GM18511 (cell line): ENCODE measurements around the gene SNX27.

Source experiments
- ATAC-seq: cut with Tn5 transposase; IDR thresholded peaks from one replicate; pipeline ENCODE4 v1.9.1; 2021; ENCODE audit warnings: mild to moderate bottlenecking, moderate library complexity; ENCODE audit not compliant: unreplicated experiment

SNX27 gene

DNA sequence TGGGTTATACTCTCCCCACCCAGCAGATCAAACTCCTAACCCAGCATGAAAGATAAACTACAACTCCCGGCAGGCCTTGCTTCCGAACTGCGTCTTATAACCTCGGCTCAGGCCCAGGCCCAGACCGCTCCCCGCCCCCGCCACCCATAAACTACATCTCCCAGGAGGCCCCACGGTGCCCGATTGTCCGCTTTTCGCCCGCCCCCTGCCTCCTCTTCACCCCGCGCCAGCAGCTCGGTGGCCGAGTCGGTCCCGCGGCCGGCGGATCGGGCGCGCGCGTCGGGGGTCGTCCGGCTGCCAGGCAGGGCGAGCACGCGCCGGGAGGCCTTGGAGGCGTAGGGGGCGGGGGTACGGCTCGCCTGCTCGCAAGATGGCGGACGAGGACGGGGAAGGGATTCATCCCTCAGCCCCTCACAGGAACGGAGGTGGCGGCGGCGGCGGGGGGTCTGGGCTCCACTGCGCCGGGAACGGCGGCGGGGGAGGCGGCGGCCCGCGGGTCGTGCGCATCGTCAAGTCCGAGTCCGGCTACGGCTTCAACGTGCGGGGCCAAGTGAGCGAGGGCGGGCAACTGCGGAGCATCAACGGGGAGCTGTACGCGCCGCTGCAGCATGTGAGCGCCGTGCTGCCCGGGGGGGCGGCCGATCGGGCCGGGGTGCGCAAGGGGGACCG lies at the start of gene SNX27:
Gene SNX27, plus strand, starts transcription at position 219 of the 669 bp plus-strand sequence. Its CDS starts 152 bp downstream, at position 371.
- ATAC-seq, result peak; percentile 95

DNA sequence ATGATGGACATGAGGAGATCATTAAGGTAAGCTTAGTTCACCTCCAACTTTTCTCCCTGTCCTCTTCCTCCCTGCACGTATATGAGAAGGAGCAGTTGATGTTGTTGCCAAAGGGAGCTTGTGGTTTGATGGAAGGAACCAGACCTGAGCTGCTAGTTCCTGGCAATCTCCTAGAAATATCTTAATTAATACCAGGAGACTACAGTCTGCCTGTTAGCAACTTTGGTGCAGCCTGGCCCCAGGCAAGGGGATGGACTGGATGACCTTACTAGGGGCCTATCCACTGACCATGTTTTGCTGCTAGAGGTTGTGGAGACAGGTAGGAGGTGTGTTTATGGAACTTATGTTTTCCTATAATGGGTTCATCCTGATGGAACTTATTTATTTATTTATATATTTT lies 49.2 kb upstream of the SNX27 start:
- ATAC-seq, result no peak

DNA sequence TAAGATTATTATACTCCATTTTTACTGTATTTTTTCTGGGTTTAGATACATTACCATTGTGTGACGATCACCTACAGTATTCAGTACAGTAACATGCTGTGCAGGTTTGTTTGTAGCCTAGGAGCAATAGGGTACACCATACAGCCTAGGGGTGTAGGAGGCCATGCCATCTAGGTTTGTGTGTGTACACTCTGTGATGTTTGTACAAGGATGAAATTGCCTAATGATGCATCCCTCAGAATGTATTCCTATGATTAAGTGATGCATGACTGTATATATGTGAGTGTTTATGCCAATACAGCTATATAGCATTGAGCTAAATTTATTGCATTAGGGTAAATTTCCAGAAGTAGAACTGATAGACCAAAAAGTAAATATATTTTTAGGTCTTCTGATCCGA lies 48.5 kb upstream of the SNX27 start:
- no peak for ATAC-seq

DNA sequence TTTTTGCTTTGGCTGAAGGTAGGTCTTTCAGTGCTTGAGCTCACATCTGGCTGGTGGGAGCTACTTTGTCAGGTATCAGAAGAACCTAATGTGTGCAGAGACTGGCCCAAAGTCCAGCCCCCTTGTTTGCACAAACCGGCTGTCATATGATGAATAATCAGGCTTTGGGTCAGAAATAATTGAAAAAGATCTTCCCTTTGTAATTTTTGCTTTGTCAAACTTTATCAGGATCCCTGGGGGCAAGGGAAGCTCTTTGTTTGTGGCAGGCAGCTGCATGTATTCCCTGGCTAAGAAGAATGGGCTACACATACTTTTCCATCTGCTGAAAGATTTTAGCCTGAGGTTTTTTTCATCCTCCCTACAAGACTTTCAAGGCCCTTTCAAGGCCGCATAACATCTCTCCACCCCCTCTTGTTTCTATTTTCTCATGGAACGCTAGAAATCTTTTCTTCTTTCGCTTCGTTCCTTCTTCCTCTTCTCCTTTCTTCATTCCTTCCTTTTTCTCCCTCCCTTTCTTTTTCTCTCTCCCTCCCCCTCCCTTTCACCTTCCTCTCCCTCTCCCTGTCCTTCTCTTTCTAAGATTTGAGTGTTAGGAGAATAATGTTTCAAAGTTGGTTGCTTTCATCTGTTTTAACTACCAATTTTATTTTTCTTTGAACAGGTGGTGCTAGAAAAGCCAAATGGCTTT lies 46.2 kb upstream of the SNX27 start:
- ATAC-seq, result no peak

DNA sequence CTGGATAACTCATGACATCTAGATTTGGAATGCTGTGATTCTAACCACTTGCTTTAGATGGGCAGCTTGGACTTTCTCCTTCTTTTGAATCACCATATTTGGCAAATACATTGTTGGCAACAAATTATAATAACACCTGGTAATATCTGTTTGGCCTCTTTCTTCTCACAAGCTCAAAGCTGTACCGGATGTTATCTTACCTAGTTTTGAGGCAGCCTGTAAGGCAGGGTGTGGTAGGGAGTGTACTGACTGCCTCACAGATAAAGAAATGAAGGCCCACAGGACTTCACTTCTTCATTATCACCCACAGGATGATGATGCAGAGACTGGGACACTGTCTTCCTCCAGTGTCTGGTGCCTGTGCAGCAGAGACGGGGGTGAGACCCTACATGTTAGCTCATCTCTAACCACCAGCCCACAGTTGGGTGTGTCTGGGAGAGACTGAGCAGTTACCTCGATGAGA lies 43.2 kb upstream of the SNX27 start:
- ATAC-seq, result no peak

DNA sequence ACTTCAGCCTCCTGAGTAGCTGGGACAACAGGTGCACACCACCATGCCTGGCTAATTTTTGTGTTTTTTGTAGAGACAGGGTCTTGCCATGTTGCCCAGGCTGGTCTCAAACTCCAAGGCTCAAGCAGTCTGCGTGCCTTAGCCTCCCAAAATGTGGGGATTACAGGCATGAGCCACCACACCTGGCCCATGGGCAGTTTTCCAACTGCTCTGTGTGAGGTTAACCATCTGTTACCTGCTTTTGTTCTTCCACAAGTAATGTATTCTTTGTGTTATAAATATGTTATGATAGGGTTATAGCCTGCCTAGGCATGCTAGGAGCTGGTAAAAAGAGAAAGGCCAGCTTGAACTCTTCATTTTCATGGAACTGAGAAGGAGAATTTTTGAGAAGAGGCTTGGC lies 41.0 kb upstream of the SNX27 start:
- ATAC-seq, result no peak

DNA sequence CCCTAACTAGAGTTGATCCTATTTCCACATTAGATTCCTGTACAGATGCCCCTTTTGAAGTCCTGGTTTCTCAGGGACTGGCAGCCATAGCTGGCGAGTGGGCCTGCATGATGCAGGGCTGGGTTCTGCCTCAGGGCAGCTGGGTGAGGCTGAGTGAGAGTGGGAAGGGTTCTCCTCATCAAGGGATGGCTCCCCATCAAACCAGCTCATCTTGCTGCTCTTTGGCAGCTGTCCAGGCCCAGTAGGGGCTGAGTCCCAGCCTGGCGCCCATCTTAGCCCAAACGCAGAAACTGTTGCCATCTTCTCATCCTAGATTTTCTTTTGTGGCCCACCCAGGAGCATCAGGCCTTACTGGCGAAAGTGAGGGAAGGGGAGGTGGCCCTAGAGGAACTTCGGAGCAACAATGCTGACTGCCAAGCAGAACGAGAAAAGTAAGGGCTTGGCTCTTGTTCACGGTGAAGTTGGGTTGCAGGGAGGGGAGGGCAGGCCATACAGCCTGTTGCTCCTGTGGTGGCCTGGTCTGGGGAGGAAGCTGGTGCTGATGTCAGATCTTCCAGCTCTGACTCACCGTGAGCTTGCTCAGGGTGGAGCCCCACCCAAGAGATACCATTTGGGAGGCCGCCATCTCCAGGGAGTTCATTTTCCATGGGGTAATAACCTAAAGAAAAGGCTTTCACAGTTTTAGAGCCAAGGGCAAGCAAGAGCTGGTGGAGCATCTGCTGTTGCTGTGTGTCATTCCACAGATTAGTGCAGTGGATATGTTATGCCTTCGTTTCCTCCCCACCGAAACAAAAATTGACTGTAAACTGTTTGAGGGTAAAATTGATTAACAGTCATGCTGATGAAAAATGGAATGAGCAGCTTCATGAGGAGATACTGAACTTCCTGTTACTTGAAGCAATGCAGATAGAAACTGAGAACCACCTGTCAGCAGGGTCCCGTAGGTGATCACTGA lies 37.0 kb upstream of the SNX27 start:
- no peak for ATAC-seq

DNA sequence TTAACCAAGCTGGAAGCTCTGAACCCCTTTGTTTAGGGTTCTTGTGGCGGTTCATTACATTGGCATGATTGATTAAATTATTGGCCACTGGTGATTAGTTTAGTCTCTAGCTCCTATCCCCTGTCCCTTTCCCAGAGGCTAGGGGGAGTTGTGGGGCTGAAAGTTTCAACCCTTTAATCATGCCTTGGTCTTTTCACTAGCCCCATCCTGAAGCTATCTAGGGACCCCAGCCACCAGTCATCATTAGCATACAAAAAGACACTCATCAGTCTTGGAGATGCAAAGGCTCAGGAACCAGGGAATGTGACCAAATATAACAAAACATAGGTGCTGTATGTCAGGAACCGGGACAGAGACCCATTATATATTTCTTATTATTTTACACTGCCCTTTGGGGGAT lies 34.7 kb upstream of the SNX27 start:
- ATAC-seq, result no peak

DNA sequence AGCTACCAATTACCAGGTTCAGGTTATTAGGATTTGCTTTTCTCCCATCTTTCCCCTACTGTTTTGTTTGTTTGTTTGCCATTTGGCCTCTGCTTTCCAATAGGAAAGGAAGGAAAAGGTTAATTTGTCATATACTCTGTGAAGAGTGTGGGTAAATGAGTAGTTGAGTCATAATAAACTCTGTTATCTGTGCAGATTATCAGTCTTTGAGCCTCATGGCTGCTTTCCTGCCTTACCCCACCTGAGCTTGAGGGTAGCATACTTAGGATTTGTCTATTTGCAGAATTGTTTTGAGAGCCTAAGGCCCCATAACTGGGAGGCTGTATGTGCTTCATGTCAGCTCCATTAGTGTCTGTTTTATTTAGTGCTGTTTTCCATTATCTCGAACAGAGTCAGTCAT lies 32.9 kb upstream of the SNX27 start:
- no peak for ATAC-seq

DNA sequence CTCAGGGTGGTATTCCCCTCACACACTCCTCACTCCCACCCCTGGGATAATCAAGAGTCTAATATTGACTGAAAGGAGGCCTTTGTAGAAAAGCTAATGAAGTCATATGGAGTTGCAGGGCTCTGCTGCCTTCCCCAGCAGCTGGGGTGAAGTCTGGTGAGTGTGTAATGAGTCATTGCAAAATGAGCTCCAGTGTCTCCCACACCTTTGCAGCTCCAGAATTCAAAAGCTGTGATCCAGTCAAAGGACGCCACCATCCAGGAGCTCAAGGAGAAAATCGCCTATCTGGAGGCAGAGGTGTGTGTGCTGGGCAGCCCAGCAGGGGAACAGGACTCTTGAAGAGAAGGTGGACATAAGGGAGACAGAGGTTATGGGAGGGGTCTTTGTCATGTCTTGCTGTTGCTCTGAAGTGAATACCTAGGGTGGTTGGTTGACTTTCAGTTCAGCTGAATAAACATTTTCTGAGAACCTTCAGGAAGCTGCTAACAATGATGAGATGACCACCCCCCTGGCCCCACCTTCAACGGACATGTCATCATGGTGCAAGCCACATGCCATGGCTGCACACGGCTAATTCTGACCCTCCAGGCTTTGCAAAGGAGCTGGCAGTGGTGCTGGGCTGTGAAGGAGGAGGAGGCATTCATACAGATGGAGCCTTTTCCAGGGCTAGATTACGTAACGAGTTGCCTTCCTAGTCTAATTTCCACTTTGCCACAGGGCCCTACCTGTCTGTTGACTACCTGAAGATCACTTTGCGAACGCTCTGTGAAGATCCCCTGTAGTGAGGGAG lies 32.2 kb upstream of the SNX27 start:
- no peak for ATAC-seq

DNA sequence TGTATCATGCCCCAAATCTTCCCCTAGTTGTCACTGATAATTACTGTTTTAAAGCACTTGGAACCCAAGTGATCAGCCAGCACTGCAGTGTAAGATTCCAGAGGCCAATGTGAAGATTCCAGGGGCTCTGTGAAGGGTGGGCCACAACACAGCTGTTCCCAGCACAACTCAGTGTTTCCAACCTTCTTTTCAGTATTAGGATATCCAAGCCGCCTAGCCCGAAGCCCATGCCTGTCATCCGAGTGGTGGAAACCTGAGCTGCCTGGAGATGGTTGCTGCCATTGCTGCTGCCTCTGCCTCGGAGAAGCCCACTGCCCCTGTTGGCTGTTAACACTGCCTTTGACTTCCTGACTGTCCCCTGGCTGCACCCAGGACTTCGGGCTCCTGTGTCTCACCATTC lies 30.4 kb upstream of the SNX27 start:
- ATAC-seq, result no peak

DNA sequence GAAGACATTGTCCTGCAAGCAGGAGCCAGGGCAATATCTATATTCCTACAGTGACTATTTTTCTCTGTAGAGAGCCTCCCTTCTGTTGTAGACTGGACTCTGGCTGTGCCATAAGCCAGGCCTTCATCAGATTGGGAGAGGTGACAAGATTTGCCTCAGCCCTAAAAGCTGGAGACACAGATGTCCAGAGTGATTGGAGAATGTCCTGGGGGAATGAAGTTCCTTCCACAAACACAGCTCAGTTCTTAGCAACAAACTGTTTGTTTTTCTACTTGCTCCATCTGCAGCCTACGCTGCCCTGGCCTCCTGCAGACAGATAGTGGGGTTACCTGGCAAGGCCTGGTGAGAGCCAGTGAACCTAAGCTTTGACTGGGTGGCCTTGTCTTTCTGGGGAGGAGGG lies 29.9 kb upstream of the SNX27 start:
- no peak for ATAC-seq

DNA sequence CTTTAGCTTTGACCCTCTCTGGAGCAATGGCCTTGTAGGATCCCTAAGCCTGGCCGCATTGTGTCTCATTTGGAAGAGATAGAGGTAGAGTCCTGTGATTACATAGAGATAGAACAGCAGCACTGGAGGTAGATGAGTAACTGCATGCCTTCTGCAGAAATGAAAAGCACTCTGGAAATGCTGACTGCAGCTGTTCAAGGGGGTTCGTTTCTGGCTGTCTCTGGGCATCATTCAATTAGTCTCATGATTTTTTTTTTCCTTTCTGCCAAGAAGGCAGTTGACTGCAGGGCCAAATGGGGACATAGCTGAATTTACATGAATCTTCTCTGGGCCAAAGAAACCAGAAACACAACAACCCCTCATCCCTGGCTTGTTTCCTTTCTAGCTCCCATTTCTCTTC lies 28.1 kb upstream of the SNX27 start:
- ATAC-seq, result no peak

DNA sequence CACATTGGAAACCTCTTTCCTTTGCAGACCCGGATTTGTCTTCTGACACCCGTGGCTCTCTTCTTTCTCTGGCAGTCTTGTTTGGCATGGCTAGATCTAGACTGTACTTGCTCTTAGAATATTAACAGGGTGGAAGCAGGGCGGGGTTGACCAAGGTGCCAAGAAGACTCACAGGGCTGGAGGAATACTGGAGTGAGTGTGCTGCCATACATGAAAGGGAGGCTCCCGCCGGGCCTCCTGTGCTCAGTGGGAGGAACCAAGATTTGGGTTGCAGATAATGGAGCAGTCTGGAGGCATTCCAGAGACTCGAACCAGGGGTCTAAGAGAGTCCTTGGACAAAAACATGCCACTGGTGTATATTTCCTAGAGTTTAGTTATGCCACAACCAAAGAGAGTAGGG lies 27.6 kb upstream of the SNX27 start:
- ATAC-seq, result no peak

DNA sequence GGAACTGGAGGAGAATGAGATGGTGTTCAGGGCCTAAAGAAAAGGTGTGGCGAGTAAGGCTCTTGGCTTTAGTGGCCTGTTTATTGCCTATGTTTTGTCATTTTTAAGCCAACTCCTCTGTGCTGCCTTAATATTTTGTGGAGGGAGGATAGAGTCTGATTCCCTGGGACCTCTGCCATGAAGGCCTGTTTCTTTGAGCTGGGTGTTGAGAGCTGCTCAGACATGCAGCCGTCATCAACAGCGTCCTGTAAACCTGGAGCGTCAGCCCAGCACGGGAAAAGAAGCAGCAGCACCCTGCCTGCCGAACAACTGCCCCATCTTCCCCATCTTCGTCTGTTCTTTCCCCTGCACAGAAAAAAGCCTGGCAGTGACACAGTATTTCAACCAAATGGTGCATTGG lies 27.1 kb upstream of the SNX27 start:
- ATAC-seq, result no peak

DNA sequence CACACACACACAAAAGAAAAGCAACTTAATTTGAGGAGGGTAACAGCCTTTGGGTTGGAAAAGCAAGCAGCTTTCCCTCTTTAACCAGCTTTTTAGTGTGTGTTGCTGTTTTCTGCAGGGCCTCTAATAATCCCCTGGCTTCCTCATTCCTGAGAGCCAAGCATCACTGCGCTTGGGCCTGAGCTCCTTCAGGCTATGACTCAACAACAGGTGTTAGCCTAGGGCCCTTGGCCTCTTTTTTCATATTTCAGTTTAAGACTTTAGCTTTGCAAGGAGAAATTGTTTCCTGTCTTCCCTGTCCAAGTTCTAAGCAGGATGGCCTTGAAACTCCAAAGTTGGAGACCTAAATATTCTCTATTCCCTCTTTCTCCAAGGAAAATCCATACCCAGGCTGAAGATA lies 26.2 kb upstream of the SNX27 start:
- ATAC-seq, result no peak

DNA sequence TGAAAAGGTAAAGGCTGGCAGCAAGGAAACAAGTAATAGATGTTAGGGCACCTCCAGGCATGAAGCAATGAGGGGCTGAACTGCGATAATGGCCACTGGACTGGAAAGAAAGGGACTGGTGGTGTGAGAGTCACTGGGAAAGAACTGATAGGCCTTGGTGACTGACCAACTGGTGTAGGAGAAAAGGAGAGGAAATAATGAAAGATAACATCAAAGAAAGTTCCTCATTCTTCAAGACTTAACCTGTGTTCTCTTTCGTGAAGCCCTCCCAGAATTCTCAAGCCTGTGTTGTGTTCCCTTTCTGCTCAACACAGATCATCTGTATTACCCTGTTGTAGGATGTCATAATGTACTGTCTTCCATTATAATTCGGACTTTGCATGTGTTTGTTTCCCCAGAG lies 20.9 kb upstream of the SNX27 start:
- no peak for ATAC-seq

DNA sequence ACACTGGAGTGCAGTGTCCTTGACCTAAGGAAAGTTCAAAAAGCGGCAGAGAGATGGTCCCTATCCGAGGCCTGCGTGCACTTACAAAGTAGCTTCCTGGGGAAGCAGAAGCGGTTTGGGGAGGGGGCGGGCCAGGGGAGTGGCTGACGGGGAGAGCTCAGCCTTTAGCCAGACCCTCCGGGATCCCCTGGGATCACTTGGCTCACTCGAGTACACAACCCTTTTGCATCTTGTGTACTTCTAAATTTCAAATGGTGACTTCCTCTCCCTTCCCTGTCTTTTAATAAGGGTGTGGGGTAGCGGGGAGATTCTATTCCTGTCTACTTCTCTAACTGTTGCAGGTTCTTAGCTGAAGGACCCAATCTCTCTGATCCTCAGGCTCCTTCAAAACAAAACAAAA lies 18.1 kb upstream of the SNX27 start:
- ATAC-seq, result no peak

DNA sequence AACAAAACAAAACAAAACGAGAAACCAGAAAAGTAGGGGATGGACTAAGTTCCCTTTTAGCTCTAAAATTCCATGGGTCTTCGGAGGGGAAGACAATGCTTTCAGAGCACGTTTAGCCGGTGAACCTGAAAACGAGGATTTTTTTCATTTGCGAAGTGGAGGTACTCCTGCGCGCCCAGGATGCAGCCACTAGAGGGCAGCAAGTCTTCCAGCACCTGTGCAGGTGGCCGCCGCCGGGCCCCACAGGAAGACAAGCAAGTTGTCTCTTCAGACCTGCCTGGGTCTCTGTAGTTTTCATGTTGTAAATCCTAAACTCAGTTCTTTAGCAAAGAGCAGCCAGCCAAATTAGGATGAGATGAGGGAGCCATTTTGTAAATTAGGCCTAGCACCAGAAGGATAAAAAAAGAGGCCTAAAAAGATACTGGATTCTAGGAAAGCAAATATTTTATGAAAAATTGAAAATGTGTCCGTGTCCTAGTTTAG lies 17.7 kb upstream of the SNX27 start:
- ATAC-seq, result no peak

DNA sequence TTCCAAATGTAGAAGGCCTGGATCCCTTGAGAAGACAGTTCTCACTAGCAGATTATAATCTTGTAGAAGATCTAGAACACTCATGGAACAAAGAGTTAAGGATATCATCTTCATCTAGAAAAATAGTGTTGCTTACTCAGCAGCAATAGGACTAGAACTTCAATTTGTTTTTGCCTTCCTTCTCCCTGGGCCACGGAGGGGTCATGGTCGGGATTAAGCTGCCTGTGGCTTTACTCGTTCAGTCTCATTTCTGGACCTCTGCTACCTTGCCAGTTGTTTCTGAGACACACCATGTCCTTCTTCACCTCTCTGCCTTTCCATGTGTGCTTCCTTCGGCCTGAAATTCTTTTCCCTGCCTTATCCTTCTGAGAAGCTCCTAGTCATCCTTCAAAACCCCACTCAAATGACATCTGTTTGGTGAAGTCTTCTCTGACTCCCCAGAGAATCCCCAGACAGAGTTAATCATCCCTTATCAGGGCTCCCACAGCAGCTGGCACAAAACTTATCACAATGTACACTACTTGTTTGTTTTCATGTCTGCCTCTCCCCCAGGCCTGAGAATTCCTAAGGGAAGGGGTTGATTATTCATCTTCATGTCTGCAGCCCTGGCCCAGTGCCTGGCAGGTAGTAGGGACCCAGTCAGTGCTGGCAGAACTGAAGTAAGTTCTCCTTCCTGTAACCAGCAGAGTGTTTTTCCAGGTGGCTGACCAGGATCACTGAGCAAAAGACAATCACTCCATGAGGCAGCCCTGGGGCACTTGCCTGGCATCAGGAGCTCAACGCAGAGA lies 15.5 kb upstream of the SNX27 start:
- ATAC-seq, result no peak
